Measurements from ENCODE around the gene MAB21L4.

GRCh38 chr2:240932001-240932723 lies 36.2 kb upstream of the MAB21L4 start:
- no peak for TF ChIP-seq BCL11B (tag by site-specific recombination; IDR thresholded peaks at IDR 0.05; ENCODE audit: low read depth)
- no peak for TF ChIP-seq CTCF (tag by site-specific recombination; IDR thresholded peaks at IDR 0.05)
- TF ChIP-seq ZNF423 (tag by site-specific recombination; IDR thresholded peaks at IDR 0.05): no peak
- no peak for TF ChIP-seq ZNF133 (tag by site-specific recombination; IDR thresholded peaks at IDR 0.05)
- no peak for TF ChIP-seq ZNF580 (tag by site-specific recombination; IDR thresholded peaks at IDR 0.05)
- no peak for TF ChIP-seq ZNF549 (tag by site-specific recombination; IDR thresholded peaks at IDR 0.05)
- TF ChIP-seq ZNF23 (tag by site-specific recombination; IDR thresholded peaks at IDR 0.05; ENCODE audit: borderline replicate concordance): no peak
- no peak for TF ChIP-seq ZNF184 (tag by site-specific recombination; IDR thresholded peaks at IDR 0.05)
